NB4 (cell line): Measurements from ENCODE around the gene KLRD1.

Experiments used
- DNase-seq: peaks from one replicate; pipeline ENCODE4 v3.0.0; 2010; ENCODE audit warnings: low read depth
- H3K4me3 ChIP-seq: one replicate; pipeline ENCODE4 v1.5.1; 2011; ENCODE audit warnings: mild to moderate bottlenecking, low read depth, low read length, moderate library complexity
- MYC ChIP-seq: IDR thresholded peaks from 2 replicates; pipeline ENCODE4 v1.6.1; 2011; ENCODE audit warnings: low read depth, low read length
- POLR2A ChIP-seq: IDR thresholded peaks from 2 replicates; pipeline ENCODE4 v1.6.1; 2011; ENCODE audit warnings: mild to moderate bottlenecking; ENCODE audit not compliant: insufficient read length; ENCODE audit errors: extremely low read depth
- TF ChIP-seq, protein P1 (sequence below): IDR thresholded peaks from 2 replicates; pipeline ENCODE4 v1.6.1; 2011; ENCODE audit warnings: low read depth, low read length
- TF ChIP-seq, protein P2 (sequence below): IDR thresholded peaks from one replicate; pipeline ENCODE4 v1.5.1; 2012; ENCODE audit warnings: low read depth, low read length

Gene KLRD1

DNA sequence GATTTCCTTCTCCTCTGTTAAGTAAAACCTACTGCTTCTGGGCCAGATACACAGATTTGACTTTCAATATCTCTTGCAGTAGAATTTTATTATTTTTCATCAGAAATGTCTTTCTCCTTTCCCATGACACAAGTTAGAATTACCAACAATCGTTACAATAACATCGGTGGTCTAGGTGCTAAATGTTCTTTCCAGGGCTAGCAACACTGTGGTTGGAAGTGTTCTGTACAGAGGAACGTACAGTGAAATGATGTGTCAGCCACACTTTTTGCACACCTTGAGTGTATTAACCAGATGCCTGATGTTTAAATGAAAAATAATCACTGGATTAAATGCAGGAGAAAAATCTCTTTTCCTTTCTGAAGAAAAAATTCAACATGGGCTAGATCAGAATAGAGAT is 27.7 kb upstream of the KLRD1 start:
- no peak overlapping the region for H3K4me3 ChIP-seq
- TF ChIP-seq, protein P1, sequence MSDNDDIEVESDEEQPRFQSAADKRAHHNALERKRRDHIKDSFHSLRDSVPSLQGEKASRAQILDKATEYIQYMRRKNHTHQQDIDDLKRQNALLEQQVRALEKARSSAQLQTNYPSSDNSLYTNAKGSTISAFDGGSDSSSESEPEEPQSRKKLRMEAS, result no peak
- no peak for TF ChIP-seq MYC
- TF ChIP-seq, protein P2, sequence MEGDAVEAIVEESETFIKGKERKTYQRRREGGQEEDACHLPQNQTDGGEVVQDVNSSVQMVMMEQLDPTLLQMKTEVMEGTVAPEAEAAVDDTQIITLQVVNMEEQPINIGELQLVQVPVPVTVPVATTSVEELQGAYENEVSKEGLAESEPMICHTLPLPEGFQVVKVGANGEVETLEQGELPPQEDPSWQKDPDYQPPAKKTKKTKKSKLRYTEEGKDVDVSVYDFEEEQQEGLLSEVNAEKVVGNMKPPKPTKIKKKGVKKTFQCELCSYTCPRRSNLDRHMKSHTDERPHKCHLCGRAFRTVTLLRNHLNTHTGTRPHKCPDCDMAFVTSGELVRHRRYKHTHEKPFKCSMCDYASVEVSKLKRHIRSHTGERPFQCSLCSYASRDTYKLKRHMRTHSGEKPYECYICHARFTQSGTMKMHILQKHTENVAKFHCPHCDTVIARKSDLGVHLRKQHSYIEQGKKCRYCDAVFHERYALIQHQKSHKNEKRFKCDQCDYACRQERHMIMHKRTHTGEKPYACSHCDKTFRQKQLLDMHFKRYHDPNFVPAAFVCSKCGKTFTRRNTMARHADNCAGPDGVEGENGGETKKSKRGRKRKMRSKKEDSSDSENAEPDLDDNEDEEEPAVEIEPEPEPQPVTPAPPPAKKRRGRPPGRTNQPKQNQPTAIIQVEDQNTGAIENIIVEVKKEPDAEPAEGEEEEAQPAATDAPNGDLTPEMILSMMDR, result no peak
- TF ChIP-seq POLR2A, result no peak
- no peak for DNase-seq

DNA sequence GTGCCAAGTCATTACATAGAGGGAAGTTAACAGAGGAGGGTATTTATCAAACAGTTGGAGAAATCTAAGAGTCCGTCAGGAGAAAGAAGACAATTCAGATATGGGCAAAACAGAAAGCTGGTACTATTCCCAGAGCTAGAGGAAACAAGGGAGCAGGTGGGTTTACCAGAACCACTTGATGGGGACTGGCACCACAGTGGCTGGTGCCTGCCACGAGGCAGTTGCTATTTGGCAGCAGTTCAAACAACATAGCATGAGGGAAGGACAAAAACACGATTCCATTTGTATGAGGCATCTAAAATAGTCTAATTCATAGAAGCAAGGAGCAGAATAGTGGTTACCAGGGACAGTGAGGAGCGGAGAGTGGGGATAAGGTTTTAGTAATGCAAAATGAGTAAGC is 24.6 kb upstream of the KLRD1 start:
- H3K4me3 ChIP-seq, result no peak overlapping the region
- no peak for DNase-seq
- TF ChIP-seq, protein P1, result no peak
- TF ChIP-seq, protein P2, result no peak
- TF ChIP-seq MYC, result no peak
- TF ChIP-seq POLR2A, result no peak

DNA sequence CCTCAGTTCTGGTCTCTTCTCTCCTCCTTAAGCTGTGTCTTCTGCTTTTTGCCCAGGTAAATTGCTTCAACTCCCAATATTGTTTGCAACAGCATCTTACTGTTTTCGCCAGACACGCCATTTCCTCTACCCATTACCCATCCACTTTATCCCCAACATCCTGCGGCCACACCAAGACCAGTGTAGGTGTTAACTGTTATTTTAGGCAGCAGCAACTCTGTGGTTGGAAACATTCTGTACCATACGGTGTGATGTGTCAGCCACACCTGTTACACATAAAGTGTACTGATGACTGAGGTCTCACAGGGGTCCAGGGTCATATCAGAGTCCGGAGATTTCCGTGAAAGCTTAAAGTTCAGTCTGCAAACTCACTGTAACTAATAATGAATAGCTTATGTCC is 21.8 kb upstream of the KLRD1 start:
- DNase-seq, result no peak
- TF ChIP-seq POLR2A (no peak), MYC (no peak)
- TF ChIP-seq, protein P1, result no peak
- TF ChIP-seq, protein P2, result no peak
- H3K4me3 ChIP-seq, result no peak overlapping the region

DNA sequence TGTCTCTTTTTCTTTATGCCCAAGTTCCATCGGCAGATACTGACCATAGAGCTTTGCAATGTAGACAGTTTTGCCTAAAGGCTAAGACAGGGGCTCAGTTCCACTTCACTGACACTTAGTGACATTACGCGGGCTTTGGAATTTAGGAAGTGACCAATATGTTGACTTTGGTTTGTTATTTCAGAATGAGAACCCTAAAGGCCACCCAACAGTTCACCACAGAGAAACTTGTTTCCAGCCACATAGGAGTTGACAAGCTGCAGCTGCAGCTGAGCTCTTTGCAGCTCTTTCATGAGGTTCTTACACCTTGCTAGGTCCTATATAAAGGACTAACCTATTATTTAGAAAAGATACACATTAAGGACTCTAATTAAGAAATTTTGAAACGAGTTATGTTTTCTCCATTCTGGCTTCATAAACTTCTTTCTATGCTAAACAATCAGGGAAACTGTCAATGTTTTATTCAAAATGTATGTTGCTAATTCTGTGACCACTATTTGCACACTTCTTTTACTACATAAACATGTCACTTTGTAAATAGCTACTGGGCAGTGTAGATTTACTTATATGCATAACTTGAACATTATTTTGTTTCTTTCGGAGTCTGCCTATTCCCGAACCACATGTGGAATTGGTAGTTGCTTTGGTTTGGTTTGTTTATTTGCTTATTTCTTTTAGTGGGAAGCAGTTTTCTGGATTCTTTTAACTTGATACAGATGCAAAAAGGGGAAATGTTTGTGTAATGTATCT is 18.5 kb upstream of the KLRD1 start:
- peak; percentile 8 for DNase-seq
- no peak overlapping the region for H3K4me3 ChIP-seq
- TF ChIP-seq, protein P2, result no peak
- TF ChIP-seq POLR2A (no peak), MYC (no peak)
- TF ChIP-seq, protein P1, result no peak

DNA sequence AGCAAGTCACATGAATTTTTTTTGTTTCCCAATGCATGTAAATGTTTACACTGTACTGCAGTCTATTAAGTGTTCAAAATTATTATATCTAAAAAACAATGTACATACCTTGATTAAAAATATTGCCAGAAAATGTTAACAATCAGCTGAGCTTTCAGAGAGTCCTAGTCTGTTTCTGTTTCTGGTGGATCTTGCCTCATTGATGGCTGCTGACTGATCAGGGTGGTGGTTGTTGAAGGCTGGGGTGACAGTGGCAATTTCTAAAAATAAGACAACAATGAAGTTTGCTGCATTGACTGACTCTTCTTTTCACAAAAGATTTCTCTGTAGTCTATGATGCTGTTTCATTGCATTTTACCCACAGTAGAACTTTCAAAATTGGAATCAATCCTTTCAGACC is 16.6 kb upstream of the KLRD1 start:
- no peak for TF ChIP-seq MYC
- TF ChIP-seq, protein P1, result no peak
- no peak for TF ChIP-seq POLR2A
- TF ChIP-seq, protein P2, result no peak
- no peak for DNase-seq
- H3K4me3 ChIP-seq, result no peak overlapping the region
